GM23248 (cell line): ENCODE results near the gene SIPA1L3.

Experiments
- EZH2 ChIP-seq: fragments of 200-600 bp; sonication (generic); IDR thresholded peaks from 2 replicates; pipeline ENCODE4 v1.6.1; 2018; ENCODE audit warnings: antibody characterized with exemption, mild to moderate bottlenecking; ENCODE audit not compliant: insufficient read depth, poor library complexity, severe bottlenecking
- EZH2phosphoT487 ChIP-seq: fragments of 200-600 bp; sonication (generic); IDR thresholded peaks from 2 replicates; pipeline ENCODE4 v1.6.1; 2018; ENCODE audit warnings: antibody characterized with exemption, moderate library complexity, mild to moderate bottlenecking, low read depth; ENCODE audit not compliant: insufficient read depth

DNA sequence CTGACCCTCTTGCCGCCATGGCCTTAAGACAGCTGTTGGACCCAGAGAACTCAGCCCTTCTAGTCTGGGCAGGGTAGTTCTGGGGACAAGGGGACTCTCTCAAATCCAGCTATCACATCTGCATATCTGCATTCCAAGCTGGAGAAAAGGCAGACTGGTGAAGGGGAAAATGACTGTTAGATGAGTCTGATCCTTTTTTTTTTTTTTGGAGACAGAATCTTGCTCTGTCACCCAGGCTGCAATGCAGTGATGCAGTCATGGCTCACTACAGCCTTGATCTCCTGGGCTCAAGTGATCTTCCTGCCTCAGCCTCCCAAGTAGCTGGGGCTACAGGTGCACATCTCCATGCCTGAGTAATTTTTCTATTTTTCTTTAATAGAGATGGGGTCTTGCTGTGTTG, 114.3 kb downstream of the SIPA1L3 start:
- TF ChIP-seq EZH2 = no peak
- no peak for TF ChIP-seq EZH2phosphoT487
